ENCODE results near the gene ZNF787.

DNA sequence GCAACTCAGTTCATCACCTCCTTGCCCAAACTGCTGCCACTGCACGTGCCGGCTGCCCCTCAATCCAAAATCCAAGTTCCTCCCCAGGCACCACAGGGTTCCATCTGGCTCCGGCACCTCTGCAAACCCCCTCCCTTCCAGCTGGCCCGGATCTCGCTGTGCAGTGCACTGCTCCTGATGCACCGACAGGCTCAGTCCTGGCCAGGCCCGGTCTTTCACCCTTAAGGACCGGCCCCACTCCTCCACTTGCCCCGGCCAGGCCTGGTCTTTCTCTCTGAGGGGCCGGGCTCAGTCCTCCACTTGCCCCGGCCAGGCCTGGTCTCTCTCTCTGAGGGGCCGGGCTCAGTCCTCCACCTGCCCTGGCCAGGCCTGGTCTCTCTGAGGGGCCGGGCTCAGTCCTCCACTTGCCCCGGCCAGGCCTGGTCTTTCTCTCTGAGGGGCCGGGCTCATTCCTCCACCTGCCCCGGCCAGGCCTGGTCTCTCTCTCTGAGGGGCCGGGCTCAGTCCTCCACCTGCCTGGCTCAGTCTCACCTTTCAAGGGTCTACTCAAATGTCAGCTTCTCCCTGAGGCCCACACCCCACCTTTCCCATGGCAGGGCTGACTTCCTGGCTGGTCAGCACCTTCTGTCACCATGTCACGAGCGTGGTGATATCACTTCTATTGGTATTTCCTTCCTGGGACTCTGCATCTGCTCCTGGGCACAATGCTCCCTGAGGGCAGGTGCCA lies 6.9 kb downstream of the ZNF787 start:
- TF ChIP-seq, protein P1, sequence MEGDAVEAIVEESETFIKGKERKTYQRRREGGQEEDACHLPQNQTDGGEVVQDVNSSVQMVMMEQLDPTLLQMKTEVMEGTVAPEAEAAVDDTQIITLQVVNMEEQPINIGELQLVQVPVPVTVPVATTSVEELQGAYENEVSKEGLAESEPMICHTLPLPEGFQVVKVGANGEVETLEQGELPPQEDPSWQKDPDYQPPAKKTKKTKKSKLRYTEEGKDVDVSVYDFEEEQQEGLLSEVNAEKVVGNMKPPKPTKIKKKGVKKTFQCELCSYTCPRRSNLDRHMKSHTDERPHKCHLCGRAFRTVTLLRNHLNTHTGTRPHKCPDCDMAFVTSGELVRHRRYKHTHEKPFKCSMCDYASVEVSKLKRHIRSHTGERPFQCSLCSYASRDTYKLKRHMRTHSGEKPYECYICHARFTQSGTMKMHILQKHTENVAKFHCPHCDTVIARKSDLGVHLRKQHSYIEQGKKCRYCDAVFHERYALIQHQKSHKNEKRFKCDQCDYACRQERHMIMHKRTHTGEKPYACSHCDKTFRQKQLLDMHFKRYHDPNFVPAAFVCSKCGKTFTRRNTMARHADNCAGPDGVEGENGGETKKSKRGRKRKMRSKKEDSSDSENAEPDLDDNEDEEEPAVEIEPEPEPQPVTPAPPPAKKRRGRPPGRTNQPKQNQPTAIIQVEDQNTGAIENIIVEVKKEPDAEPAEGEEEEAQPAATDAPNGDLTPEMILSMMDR (conservative IDR thresholded peaks at IDR 0.05), result no peak
- TF ChIP-seq ZFX (IDR thresholded peaks at IDR 0.05), result no peak

All from C4-2B (cell line).